ENCODE results near the gene LARP7.

The LARP7 gene

GRCh38 chr4:112677519-112678091 is 40.7 kb downstream of the LARP7 start:
- DNase-seq (ENCODE audit: low spot score) (no peak), ATAC-seq (ENCODE audit: low read depth) (no peak)
- H3K36me3 ChIP-seq (ENCODE audit: low read depth), result no peaks in the 10 kb centered on the region
- no peak overlapping the region for H3K27ac ChIP-seq (ENCODE audit: poor library complexity, severe bottlenecking)
- H3K9me3 ChIP-seq (ENCODE audit: severe bottlenecking), result no peaks in the 10 kb centered on the region
- no peak overlapping the region for H3K4me3 ChIP-seq (ENCODE audit: severe bottlenecking)
- H3K4me1 ChIP-seq (ENCODE audit: insufficient read depth, poor library complexity, severe bottlenecking), result no peaks in the 10 kb centered on the region
- no peak for TF ChIP-seq CTCF (IDR thresholded peaks at IDR 0.05; ENCODE audit: poor library complexity, severe bottlenecking)
- H3K27me3 ChIP-seq (ENCODE audit: insufficient read depth, poor library complexity, severe bottlenecking), result no peaks in the 10 kb centered on the region

DNA sequence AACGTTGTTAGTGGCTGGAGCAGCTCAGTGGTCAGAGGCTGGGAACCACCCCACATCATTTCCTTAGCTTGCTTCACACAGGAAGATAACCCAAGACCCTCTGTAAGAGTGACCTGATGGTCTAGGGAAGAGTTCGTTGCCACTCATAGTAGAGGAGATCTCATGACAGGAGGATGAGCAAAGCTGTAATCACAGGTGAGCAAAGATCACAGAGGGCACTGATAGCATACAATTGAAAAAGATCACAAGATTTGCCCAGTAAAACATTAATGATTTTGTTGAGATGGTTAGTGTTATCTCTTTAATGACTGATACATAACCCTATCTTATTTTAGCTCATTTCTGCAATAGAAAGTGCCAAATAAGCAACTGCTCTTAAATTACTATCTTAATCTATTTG is 44.1 kb downstream of the LARP7 start:
- no peak overlapping the region for H3K4me3 ChIP-seq (ENCODE audit: severe bottlenecking)
- no peak for TF ChIP-seq CTCF (IDR thresholded peaks at IDR 0.05; ENCODE audit: poor library complexity, severe bottlenecking)

GRCh38 chr4:112693507-112693906 is 56.6 kb downstream of the LARP7 start:
- no peaks in the 10 kb centered on the region for H3K9me3 ChIP-seq (ENCODE audit: severe bottlenecking)
- H3K27ac ChIP-seq (ENCODE audit: poor library complexity, severe bottlenecking), result no peak overlapping the region
- no peak overlapping the region for H3K4me3 ChIP-seq (ENCODE audit: severe bottlenecking)
- ATAC-seq (ENCODE audit: low read depth) (no peak), DNase-seq (ENCODE audit: low spot score) (no peak)
- H3K4me1 ChIP-seq (ENCODE audit: insufficient read depth, poor library complexity, severe bottlenecking), result no peaks in the 10 kb centered on the region
- no peaks in the 10 kb centered on the region for H3K36me3 ChIP-seq (ENCODE audit: low read depth)
- TF ChIP-seq CTCF (IDR thresholded peaks at IDR 0.05; ENCODE audit: poor library complexity, severe bottlenecking), result no peak
- no peaks in the 10 kb centered on the region for H3K27me3 ChIP-seq (ENCODE audit: insufficient read depth, poor library complexity, severe bottlenecking)

More for the DNA sequence above, 44.1 kb downstream of the LARP7 start:
- no peaks in the 10 kb centered on the region for H3K9me3 ChIP-seq (ENCODE audit: severe bottlenecking)
- DNase-seq (ENCODE audit: low spot score) (no peak), ATAC-seq (ENCODE audit: low read depth) (no peak)
- H3K27ac ChIP-seq (ENCODE audit: poor library complexity, severe bottlenecking), result no peak overlapping the region
- no peaks in the 10 kb centered on the region for H3K36me3 ChIP-seq (ENCODE audit: low read depth)
- H3K4me1 ChIP-seq (ENCODE audit: insufficient read depth, poor library complexity, severe bottlenecking), result no peaks in the 10 kb centered on the region
- no peaks in the 10 kb centered on the region for H3K27me3 ChIP-seq (ENCODE audit: insufficient read depth, poor library complexity, severe bottlenecking)

DNA sequence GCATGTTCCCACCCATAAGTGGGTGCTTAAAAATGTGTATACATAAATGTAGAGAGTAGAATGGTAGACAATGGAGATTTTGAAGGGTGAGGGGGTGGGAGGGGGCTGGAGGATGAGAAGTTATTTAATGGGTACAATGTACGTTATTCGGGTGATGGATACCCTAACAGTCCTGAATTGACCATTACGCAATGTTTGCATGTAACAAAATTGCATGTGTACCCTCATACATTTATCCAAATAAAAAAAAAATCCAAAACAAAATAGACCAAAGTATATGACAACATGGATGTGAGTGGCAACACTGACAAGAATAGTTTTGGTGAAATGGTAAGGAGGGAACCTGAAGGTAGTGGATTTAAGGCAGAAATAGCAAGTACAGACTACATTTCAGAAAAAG is 63.7 kb downstream of the LARP7 start:
- ATAC-seq (ENCODE audit: low read depth), result no peak
- no peak for DNase-seq (ENCODE audit: low spot score)

More for the DNA sequence above, 63.7 kb downstream of the LARP7 start:
- Histone ChIP-seq H3K27me3 (ENCODE audit: insufficient read depth, poor library complexity, severe bottlenecking) (peaks cover 21% of the 10 kb centered on the region), H3K4me1 (ENCODE audit: insufficient read depth, poor library complexity, severe bottlenecking) (no peaks in the 10 kb centered on the region), H3K36me3 (ENCODE audit: low read depth) (no peaks in the 10 kb centered on the region), H3K4me3 (ENCODE audit: severe bottlenecking) (no peak overlapping the region), H3K27ac (ENCODE audit: poor library complexity, severe bottlenecking) (no peak overlapping the region), H3K9me3 (ENCODE audit: severe bottlenecking) (no peaks in the 10 kb centered on the region)
- no peak for TF ChIP-seq CTCF (IDR thresholded peaks at IDR 0.05; ENCODE audit: poor library complexity, severe bottlenecking)

All from RWPE2 (cell line).